Panc1 (cell line): ENCODE data around the gene GRIN2C.

Experiments used
- CTCF ChIP-seq: fragments of 450-650 bp; IDR thresholded peaks from 2 replicates; pipeline ENCODE4 v1.5.1; 2017; ENCODE audit warnings: mild to moderate bottlenecking
- POLR2AphosphoS5 ChIP-seq: IDR thresholded peaks from 2 replicates; pipeline ENCODE4 v1.6.1; 2012; ENCODE audit warnings: mild to moderate bottlenecking, low read depth, low read length, moderate library complexity
- SIN3A ChIP-seq: IDR thresholded peaks from 2 replicates; pipeline ENCODE4 v1.6.1; 2012; ENCODE audit warnings: low read depth, mild to moderate bottlenecking, low read length, moderate library complexity, borderline replicate concordance; ENCODE audit not compliant: insufficient read depth
- TCF7L2 ChIP-seq: IDR thresholded peaks from 2 replicates; pipeline ENCODE4 v1.6.1; 2011; ENCODE audit warnings: mild to moderate bottlenecking, low read depth, low read length, inconsistent platforms
- TF ChIP-seq, protein P1 (sequence below), 2 experiments: IDR thresholded peaks; 2 replicates each; pipeline ENCODE4 v1.6.1; 2011 to 2012; ENCODE audit warnings: low read depth in 2 of 2, control low read depth in 1 of 2, low read length in 1 of 2, mild to moderate bottlenecking in 1 of 2, moderate library complexity in 1 of 2; ENCODE audit not compliant: insufficient read depth in 1 of 2

- TF ChIP-seq CTCF (no peak), POLR2AphosphoS5 (no peak), SIN3A (no peak), TCF7L2 (no peak)
- TF ChIP-seq, protein P1, sequence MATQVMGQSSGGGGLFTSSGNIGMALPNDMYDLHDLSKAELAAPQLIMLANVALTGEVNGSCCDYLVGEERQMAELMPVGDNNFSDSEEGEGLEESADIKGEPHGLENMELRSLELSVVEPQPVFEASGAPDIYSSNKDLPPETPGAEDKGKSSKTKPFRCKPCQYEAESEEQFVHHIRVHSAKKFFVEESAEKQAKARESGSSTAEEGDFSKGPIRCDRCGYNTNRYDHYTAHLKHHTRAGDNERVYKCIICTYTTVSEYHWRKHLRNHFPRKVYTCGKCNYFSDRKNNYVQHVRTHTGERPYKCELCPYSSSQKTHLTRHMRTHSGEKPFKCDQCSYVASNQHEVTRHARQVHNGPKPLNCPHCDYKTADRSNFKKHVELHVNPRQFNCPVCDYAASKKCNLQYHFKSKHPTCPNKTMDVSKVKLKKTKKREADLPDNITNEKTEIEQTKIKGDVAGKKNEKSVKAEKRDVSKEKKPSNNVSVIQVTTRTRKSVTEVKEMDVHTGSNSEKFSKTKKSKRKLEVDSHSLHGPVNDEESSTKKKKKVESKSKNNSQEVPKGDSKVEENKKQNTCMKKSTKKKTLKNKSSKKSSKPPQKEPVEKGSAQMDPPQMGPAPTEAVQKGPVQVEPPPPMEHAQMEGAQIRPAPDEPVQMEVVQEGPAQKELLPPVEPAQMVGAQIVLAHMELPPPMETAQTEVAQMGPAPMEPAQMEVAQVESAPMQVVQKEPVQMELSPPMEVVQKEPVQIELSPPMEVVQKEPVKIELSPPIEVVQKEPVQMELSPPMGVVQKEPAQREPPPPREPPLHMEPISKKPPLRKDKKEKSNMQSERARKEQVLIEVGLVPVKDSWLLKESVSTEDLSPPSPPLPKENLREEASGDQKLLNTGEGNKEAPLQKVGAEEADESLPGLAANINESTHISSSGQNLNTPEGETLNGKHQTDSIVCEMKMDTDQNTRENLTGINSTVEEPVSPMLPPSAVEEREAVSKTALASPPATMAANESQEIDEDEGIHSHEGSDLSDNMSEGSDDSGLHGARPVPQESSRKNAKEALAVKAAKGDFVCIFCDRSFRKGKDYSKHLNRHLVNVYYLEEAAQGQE (IDR thresholded peaks at IDR 0.05; ENCODE audit: insufficient read depth in 1 of 2, low read depth in 2 of 2, low read length in 1 of 2) = no peak
Measured at GRCh38 chr17:74879308-74879707, 19.6 kb upstream of the GRIN2C start.
